NCI-H446 treated with DMSO at 0.1 percent for 48 hours (cell line): ENCODE results near the gene PRKG1.
"Not testable (repeated sequence)": the region's sequence is repeated elsewhere in the genome, so short reads cannot be mapped to it uniquely, and the experiment has no call there.

Source experiments
- DNase-seq: peaks from one replicate; lab custom pipeline; 2025; lab: John Stamatoyannopoulos, UW

The PRKG1 gene

DNA sequence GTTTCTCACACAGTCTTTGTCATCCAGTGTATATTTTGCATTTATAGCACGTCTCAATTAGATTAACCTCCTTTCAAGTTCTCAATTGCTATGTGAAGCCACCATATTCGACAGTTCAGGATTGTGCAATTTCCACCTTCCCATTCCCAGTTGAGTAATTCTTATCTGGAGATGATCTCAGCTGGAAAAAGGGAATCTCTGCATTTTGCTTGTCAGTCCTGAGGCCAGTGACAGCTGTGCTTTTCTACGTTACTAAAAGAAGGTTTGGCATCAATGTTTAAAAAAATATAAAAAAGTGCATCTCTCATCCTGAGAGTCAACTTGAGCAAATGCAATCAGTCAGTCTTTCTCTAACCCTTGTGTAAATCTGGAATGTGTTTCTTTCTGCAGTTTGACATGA is 247.7 kb downstream of the PRKG1 start:
- DNase-seq: no peak

DNA sequence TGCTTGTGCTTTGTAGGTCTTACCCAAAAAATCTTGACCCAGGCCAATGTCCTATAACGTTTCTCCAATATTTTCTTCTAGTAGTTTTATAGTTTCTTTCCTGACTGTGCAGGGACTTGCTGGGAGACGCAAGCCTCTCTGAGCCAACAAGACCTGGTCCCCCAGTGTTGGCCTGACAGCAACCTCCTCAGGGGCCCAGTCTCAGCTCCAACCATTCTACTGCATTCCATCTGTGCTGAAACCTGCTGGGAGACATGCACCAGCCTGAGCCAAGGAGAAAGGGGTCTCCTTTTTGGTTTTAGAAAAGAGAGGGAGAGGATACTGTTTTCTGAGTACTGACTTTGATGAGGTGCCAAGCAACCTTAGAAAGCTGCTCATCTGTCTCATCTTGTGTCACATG is 251.4 kb downstream of the PRKG1 start:
- DNase-seq: no peak

DNA sequence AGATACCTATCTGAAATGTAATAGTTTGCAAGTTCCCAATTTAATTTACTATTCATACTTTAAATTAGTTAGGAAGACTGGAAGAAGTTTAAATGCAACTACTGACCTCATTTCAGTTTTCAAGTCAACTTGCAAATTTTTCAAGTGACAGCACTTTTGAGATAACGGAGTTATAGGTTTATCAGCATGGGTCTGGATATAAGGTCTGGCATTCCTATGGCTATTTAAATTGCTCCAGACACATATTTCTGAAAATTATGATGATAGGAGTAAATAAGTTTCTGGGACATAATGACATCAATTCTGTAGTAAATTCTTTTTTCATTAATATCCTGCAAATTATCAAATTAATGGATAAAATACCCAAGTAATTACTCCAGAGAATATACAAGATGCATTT is 251.9 kb downstream of the PRKG1 start:
- no peak for DNase-seq

GRCh38 chr10:51327432-51327831 is 253.1 kb downstream of the PRKG1 start:
- DNase-seq: no peak

DNA sequence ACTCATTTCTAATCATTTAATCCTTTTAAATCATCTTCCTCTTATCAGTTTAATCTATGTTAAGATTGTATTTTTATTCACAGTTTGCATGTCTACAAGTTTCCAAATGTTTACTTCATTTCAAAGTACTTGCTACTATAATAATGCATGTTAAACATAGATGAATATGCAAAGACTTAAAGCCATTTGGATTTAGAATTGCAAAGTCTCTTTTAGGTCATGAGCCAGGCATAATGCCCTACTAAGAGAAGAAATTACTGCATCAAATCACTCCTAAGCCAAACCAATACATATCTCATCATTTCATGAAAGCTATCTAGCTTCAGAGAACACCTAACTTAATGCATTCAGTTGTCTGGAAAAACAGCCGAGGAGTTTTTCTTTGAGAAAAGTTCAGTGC is 266.1 kb downstream of the PRKG1 start:
- DNase-seq: no peak

DNA sequence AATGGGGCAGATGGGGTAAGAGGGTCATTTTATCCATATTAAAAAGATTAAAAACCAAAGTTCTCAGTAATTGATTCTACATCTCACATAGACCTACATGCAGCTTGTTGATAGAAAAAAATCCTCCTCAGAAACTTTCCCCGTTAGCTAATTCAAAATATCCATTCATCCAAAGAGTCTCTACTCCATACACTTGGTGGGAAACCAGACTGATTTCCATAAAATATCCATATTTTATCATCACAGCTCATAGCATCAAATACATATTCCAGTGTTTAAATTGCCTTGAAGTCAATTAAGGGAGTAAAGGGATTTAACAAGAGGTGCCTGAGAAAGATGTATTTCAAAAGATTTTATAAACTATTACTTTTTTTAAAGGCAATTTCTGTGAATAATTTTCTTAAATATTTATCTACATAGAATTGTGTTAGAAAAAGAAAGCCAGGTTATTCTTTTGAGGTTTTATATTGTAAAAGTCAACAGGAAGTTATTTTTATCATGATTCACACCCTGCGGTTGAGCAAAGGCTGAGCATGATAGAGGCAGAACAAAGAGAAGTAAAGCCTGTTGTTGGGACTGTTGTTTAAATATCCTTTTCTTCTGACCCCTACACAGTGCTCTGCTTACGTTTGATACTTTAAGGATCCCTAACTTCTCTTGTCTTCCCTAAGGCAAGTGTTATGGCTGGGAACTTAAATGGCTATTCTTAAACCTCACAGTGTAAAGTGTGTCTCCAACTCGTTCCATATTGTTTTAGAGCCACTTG is 266.7 kb downstream of the PRKG1 start:
- no peak for DNase-seq

DNA sequence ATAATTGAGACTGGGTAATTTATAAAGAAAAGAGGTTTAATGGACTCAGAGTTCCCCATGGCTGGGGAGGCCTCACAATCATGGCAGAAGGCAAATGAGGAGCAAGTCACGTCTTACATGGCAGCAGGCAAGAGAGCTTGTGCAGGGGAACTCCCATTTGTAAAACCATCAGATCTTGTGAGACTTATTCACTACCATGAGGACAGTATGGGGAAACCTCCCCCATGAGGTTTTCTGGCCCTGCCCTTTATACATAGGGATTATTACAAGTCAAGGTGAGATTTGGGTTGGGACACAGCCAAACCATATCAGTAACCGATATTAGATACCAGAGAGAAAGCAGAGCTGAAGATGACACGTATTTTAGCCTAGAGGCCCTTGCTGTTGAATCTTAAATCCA is 267.5 kb downstream of the PRKG1 start:
- not testable (repeated sequence) for DNase-seq

- DNase-seq: no peak
These were observed 268.1 kb downstream of the PRKG1 start for GRCh38 chr10:51342381-51342780.

DNA sequence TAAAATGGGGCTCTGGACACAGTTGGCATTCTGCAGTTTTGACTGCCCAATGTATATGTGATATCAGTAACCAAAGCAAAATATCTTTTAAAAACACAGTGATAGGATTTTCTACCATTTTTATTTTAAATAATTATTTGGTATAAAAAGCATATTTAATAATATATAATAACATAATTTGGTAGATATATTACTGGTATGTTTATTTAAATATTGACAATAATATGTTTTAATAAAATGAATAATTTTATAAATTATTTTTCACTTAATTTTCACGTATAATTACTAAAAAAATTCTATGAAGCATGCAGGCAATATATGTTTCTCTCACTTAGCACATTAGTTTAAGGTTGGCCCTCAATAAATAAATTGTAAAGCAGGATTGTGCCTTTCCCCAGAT is 269.1 kb downstream of the PRKG1 start:
- no peak for DNase-seq

DNA sequence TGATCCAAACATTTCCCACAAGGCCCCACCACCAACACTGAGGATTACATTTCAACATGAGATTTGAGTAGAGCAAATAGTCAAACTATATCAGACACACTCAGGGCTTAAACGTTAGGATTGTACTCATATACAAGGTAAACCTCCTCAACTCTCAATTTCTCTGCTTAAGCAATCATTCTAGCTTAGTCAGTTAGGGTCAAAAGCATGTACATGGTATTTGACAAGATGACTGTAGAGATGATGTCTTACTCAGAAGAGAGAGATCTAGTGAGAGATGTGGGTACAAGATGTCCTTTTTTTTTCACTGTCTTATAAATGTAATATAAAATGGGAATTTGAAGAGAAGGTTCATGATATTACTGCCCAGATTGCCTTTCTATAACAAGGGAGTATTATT is 270.1 kb downstream of the PRKG1 start:
- no peak for DNase-seq

GRCh38 chr10:51348622-51349021 is 274.3 kb downstream of the PRKG1 start:
- DNase-seq: no peak

DNA sequence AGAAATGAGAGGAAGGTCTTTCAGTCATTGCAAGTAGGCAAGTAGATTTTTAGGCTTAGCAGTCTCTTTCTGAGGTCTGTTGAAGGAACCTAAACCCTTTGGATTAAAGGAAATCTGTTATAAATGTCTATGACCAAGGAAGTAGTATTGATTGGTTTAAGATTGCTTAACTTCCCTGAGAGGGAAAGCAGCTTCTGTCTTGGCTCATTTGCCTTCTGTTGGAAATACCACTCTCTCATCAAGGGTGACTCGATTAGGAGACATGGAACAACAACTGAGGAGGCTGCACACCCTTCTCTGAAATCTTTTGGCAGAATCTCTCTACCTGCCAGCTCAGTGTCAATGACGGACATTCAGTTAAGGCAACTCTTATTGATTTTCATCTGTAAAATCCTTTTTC is 282.9 kb downstream of the PRKG1 start:
- DNase-seq: no peak

GRCh38 chr10:51358227-51358626 is 283.9 kb downstream of the PRKG1 start:
- DNase-seq: no peak

GRCh38 chr10:51363415-51363814 is 289.1 kb downstream of the PRKG1 start:
- no peak for DNase-seq

DNA sequence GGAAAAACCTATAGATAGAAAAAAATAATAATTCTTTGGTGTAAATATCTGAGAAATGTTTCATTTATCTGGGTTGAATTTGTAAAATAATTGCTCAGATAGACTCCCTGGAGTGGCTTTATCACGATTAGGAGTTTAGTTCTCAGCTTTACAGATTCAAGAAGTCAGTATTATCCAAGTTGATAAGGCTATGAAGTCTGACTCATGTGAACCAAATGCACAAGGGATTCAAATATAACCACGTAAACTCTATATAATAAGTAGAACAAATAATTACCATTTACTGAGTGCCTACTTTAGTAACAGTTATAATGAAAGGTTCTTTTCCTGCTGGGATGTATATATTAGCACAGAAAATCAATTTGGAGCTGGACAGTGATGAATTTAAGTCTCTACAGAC is 290.4 kb downstream of the PRKG1 start:
- no peak for DNase-seq

DNA sequence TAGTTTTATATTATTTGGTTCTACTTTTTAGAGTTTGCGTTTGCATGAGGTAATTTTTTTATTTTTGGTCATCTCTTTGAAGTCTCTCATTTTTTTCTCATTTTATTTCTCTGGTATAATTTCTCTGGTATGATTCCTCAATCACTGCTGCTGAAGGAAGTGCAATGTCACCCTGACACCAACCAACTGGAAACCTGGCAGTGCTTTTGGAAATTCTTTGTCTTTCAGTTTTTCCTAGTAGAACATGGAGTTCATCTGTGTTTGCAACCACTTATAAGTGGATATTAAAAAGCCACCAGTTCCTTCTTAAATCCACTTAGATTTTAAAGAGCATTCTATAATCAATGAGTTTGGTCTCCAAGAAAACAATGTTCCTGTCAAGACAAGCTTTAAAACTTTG is 291.8 kb downstream of the PRKG1 start:
- no peak for DNase-seq

DNA sequence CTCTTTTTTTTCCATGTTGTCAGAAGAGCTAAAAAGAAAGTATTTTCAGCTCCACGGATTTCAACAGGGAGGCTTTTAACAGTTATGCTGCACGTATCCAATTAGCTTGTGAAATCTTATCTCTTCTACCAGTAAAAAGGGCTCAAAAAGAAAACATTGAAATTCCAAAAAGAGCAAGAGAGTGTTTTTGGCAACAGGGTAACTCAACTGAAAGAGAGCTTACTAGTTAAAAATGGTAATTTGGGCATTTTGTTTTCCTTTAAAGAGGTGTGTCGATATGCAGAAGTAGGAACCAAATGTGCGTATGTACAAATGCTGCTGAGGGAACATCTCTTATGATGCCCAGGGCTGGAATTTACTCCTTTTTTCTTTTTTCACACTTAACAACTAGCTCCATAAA is 292.8 kb downstream of the PRKG1 start:
- no peak for DNase-seq

DNA sequence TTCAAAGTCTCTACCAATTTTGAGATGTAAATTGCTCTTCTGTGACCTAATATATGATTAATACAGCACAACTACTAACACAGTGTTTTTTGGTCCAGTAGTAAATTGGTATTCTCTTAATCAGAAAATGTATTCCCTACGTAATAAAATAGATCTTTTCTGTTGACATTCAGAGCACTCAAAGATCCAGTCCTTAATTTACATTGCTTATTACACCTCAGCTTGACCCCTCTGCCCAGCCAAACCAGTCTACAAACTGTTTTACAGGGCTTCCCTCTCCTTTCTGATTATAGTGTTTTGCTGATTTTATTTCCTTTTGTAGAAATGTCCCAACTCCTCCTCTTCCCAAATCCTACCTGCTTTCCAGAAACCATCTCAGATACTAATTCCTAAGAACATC is 293.4 kb downstream of the PRKG1 start:
- DNase-seq: no peak

DNA sequence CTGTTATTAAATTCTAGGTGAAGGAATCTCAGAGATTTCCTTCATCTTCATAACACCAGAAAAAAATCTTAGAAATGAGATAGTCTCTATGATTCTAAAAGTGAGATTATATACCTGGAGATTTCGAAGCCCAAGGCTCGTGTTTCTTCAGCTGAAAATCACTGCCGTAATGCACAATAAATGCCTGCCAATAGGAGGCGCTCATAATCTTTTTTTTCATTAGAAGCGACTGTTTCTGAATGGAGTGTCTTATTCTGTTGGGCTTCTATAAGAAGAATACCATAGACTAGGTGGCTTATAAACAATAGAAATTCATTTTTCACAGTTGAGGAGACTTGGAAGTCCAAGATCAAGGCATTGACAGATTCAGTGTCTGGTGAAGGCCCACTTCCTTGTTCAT is 294.7 kb downstream of the PRKG1 start:
- DNase-seq: no peak

GRCh38 chr10:51369903-51370302 is 295.6 kb downstream of the PRKG1 start:
- no peak for DNase-seq

- DNase-seq: no peak
These were observed 297.5 kb downstream of the PRKG1 start for GRCh38 chr10:51371743-51372142.

- DNase-seq: no peak
These were observed 301.5 kb downstream of the PRKG1 start for GRCh38 chr10:51375790-51376189.

GRCh38 chr10:51377070-51377931 is 303.0 kb downstream of the PRKG1 start:
- DNase-seq: no peak
